SK-N-SH (cell line): Measurements from ENCODE around the gene DOK6. TPM values are rescaled to one million over a fixed set of nuclear protein-coding genes. Genes with fewer than 3 reads are reported as not detected.

Experiments used
- CTCF ChIA-PET: fragments of 300-600, 350-600 bp; formaldehyde crosslinking; extraction: SDS; loops from one replicate; lab custom pipeline; 2021; lab: Yijun Ruan, JAX
- POLR2A ChIA-PET: fragments of 350-600 bp; sonication (Branson Sonifier 250); formaldehyde crosslinking; extraction: SDS; loops from one replicate; lab custom pipeline; 2020; ENCODE audit warnings: antibody characterized with exemption, inconsistent platforms; lab: Yijun Ruan, JAX
- DNase-seq: peaks from one replicate; pipeline ENCODE4 v3.0.0; 2012
- H2AFZ ChIP-seq: fragments of 200-600 bp; sonication (generic); 2 replicates; pipeline ENCODE4 v1.8.1; 2016; ENCODE audit warnings: antibody characterized with exemption, mild to moderate bottlenecking, low read depth
- H3F3A ChIP-seq: fragments of 200-600 bp; sonication (generic); replicated peaks from 2 replicates; pipeline ENCODE3; 2016; ENCODE audit warnings: antibody characterized with exemption, mild to moderate bottlenecking; ENCODE audit not compliant: insufficient read depth
- H3K27ac ChIP-seq, 2 experiments: fragments of 200-500 bp in 1 of 2; fragments of 200-600 bp in 1 of 2; sonication (Bioruptor generic) in 1 of 2; sonication (generic), shearing (Covaris generic) in 1 of 2; 2 replicates each; pipeline versions ENCODE4 v1.5.1 to v1.6.1; 2014 to 2016; ENCODE audit warnings: low read depth in 2 of 2, inconsistent platforms in 1 of 2, low read length in 1 of 2, mild to moderate bottlenecking in 1 of 2, mixed read lengths in 1 of 2
- H3K27me3 ChIP-seq: fragments of 200-600 bp; sonication (generic), shearing (Covaris generic); 2 replicates; pipeline ENCODE4 v1.6.1; 2016; ENCODE audit warnings: mixed run types; ENCODE audit not compliant: insufficient read depth
- H3K36me3 ChIP-seq, 2 experiments: fragments of 200-500 bp in 1 of 2; fragments of 200-600 bp in 1 of 2; sonication (Bioruptor generic) in 1 of 2; sonication (generic) in 1 of 2; replicated peaks in 1 of 2; 2 replicates each; pipeline versions ENCODE3 to v1.5.1; 2014 to 2016; ENCODE audit warnings: low read length in 1 of 2, mild to moderate bottlenecking in 1 of 2; ENCODE audit not compliant: insufficient read depth in 2 of 2, control insufficient read depth in 1 of 2
- H3K4me1 ChIP-seq, 2 experiments: fragments of 200-500 bp in 1 of 2; fragments of 200-600 bp in 1 of 2; sonication (Bioruptor generic) in 1 of 2; sonication (generic), shearing (Covaris generic) in 1 of 2; 2 replicates each; pipeline versions ENCODE4 v1.5.1 to v1.6.1; 2014 to 2016; ENCODE audit warnings: low read depth in 1 of 2, low read length in 1 of 2, mixed run types in 1 of 2; ENCODE audit not compliant: insufficient read depth in 2 of 2, control insufficient read depth in 1 of 2
- H3K4me2 ChIP-seq: fragments of 200-600 bp; sonication (generic), shearing (Covaris generic); 2 replicates; pipeline ENCODE4 v1.6.1; 2017; ENCODE audit warnings: mixed run types
- H3K4me3 ChIP-seq, 2 experiments: fragments of 200-500 bp in 1 of 2; fragments of 200-600 bp in 1 of 2; sonication (Bioruptor generic) in 1 of 2; sonication (generic), shearing (Covaris generic) in 1 of 2; 2 replicates each; pipeline versions ENCODE4 v1.5.1 to v1.8.1; 2014 to 2016; ENCODE audit warnings: low read depth in 2 of 2, inconsistent platforms in 1 of 2, low read length in 1 of 2, mild to moderate bottlenecking in 1 of 2, mixed read lengths in 1 of 2, moderate library complexity in 1 of 2
- H3K79me2 ChIP-seq: fragments of 200-600 bp; sonication (generic); 2 replicates; pipeline ENCODE4 v1.8.1; 2017; ENCODE audit warnings: mild to moderate bottlenecking; ENCODE audit not compliant: insufficient read depth
- H3K9ac ChIP-seq: fragments of 200-600 bp; sonication (generic); 2 replicates; pipeline ENCODE4 v1.6.1; 2017; ENCODE audit warnings: mixed run types
- H3K9me2 ChIP-seq: fragments of 200-600 bp; sonication (generic); 2 replicates; pipeline ENCODE4 v1.6.1; 2017; ENCODE audit warnings: mixed run types
- H3K9me3 ChIP-seq: fragments of 200-600 bp; sonication (generic); 2 replicates; pipeline ENCODE4 v1.6.1; 2017; ENCODE audit warnings: mixed run types, mild to moderate bottlenecking, moderate library complexity
- H4K20me1 ChIP-seq: fragments of 200-600 bp; sonication (generic); 2 replicates; pipeline ENCODE4 v1.6.1; 2017; ENCODE audit warnings: mild to moderate bottlenecking, mixed run types; ENCODE audit not compliant: insufficient read depth
- CHD2 ChIP-seq: fragments of 150-350 bp; IDR thresholded peaks from 2 replicates; pipeline ENCODE4 v1.6.1; 2018; ENCODE audit warnings: low read length; ENCODE audit not compliant: partially characterized antibody
- EP300 ChIP-seq, 2 experiments: IDR thresholded peaks; 2 replicates each; pipeline versions ENCODE4 v1.4.0 to v1.6.1; 2012; ENCODE audit warnings: borderline replicate concordance in 1 of 2, low read depth in 1 of 2, low read length in 1 of 2
- EZH2phosphoT487 ChIP-seq: fragments of 200-600 bp; sonication (generic); IDR thresholded peaks from 2 replicates; pipeline ENCODE4 v1.6.1; 2017; ENCODE audit warnings: low read depth, mixed run types, mild to moderate bottlenecking, antibody characterized with exemption, moderate library complexity, borderline replicate concordance
- FOXM1 ChIP-seq: IDR thresholded peaks from 2 replicates; pipeline ENCODE4 v1.4.0; 2012; ENCODE audit warnings: low read depth, mild to moderate bottlenecking
- GATA2 ChIP-seq: sonication (generic); formaldehyde crosslinking; IDR thresholded peaks from 2 replicates; pipeline ENCODE4 v1.5.0; 2020; ENCODE audit warnings: mild to moderate bottlenecking, missing genetic modification reagents
- JUND ChIP-seq: IDR thresholded peaks from 2 replicates; pipeline ENCODE4 v1.4.0; 2012
- TEAD4 ChIP-seq: IDR thresholded peaks from 2 replicates; pipeline ENCODE4 v1.4.0; 2012; ENCODE audit warnings: mild to moderate bottlenecking, borderline replicate concordance; ENCODE audit not compliant: insufficient read depth
- WGBS: methylation state at CpG from one replicate; pipeline ENCODE4 v1.1.6; 2017; ENCODE audit warnings: low lambda C conversion rate; 5-methylcytosine and 5-hydroxymethylcytosine counted together
- polyA plus RNA-seq, 3 experiments: library from polyadenylated mRNA; depleted of rRNA; stranded (reverse); fragments of >200 nt; gene quantifications; 2 replicates each; pipeline ENCODE4 v1.2.3, GENCODE V29; 2012
- TF ChIP-seq, protein P1 (sequence below): IDR thresholded peaks from 2 replicates; pipeline ENCODE4; 2012
- TF ChIP-seq, protein P2 (sequence below): fragments of 150-350 bp; IDR thresholded peaks from 2 replicates; pipeline ENCODE4 v1.6.1; 2016; ENCODE audit warnings: mild to moderate bottlenecking, low read depth, low read length
- TF ChIP-seq, protein P3 (sequence below): IDR thresholded peaks from 2 replicates; pipeline ENCODE4 v1.4.0; 2012; ENCODE audit warnings: low read depth
- TF ChIP-seq, protein P4 (sequence below): IDR thresholded peaks from 2 replicates; pipeline ENCODE4 v1.6.1; 2012; ENCODE audit warnings: mild to moderate bottlenecking, low read depth, low read length, moderate library complexity

DOK6 gene
- polyA plus RNA-seq, 1 of the 3 experiments (the other 2 are of a cell fraction), result 3.9 TPM

DNA sequence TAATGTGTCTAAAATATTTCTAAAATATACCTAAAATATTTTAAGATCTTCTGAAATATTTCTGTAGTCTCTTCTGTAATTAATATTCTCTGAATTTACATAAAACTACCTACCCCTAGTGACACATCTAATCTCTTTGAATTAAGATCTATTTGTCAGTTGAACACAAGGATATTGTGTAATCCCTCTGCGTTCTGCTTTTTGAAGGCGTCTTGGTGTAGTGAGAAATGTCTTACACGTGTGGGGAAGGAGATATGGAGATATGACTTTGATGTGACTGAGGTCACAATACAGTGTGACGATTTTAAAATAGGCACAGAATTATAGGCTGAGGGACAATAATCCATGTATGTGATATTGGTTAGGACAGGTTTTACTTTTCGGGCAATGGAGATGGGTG, 79.8 kb downstream of the DOK6 start:
- ChIA-PET POLR2A (no interaction called here), CTCF (no interaction called here)
- Histone ChIP-seq H4K20me1 (no peaks in the 10 kb centered on the region), H3K27ac (no peak overlapping the region), H3K4me2 (no peak overlapping the region), H3K4me1 (peaks cover 0 to 11% of the 10 kb centered on the region in 2 experiments; a peak in 2 of 4 replicates), H3K9me2 (no peaks in the 10 kb centered on the region), H3K9me3 (no peaks in the 10 kb centered on the region)
- 89% methylated on average over 5 of the region's 5 CpGs for WGBS
- no peak for TF ChIP-seq EZH2phosphoT487
- no peak for TF ChIP-seq CHD2
- TF ChIP-seq, protein P1, sequence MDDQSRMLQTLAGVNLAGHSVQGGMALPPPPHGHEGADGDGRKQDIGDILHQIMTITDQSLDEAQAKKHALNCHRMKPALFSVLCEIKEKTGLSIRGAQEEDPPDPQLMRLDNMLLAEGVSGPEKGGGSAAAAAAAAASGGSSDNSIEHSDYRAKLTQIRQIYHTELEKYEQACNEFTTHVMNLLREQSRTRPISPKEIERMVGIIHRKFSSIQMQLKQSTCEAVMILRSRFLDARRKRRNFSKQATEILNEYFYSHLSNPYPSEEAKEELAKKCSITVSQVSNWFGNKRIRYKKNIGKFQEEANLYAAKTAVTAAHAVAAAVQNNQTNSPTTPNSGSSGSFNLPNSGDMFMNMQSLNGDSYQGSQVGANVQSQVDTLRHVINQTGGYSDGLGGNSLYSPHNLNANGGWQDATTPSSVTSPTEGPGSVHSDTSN, result no peak
- TF ChIP-seq JUND, result no peak
- no peak for TF ChIP-seq EP300 (IDR thresholded peaks at IDR 0.05; ENCODE audit: borderline replicate concordance in 1 of 2, low read depth in 1 of 2, low read length in 1 of 2)
- no peak for TF ChIP-seq TEAD4
- TF ChIP-seq FOXM1, result no peak
- TF ChIP-seq GATA2 (CRISPR knock-in tag), result no peak
- TF ChIP-seq, protein P2, sequence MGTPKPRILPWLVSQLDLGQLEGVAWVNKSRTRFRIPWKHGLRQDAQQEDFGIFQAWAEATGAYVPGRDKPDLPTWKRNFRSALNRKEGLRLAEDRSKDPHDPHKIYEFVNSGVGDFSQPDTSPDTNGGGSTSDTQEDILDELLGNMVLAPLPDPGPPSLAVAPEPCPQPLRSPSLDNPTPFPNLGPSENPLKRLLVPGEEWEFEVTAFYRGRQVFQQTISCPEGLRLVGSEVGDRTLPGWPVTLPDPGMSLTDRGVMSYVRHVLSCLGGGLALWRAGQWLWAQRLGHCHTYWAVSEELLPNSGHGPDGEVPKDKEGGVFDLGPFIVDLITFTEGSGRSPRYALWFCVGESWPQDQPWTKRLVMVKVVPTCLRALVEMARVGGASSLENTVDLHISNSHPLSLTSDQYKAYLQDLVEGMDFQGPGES, result no peak
- TF ChIP-seq, protein P3, sequence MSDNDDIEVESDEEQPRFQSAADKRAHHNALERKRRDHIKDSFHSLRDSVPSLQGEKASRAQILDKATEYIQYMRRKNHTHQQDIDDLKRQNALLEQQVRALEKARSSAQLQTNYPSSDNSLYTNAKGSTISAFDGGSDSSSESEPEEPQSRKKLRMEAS, result no peak
- TF ChIP-seq, protein P4, sequence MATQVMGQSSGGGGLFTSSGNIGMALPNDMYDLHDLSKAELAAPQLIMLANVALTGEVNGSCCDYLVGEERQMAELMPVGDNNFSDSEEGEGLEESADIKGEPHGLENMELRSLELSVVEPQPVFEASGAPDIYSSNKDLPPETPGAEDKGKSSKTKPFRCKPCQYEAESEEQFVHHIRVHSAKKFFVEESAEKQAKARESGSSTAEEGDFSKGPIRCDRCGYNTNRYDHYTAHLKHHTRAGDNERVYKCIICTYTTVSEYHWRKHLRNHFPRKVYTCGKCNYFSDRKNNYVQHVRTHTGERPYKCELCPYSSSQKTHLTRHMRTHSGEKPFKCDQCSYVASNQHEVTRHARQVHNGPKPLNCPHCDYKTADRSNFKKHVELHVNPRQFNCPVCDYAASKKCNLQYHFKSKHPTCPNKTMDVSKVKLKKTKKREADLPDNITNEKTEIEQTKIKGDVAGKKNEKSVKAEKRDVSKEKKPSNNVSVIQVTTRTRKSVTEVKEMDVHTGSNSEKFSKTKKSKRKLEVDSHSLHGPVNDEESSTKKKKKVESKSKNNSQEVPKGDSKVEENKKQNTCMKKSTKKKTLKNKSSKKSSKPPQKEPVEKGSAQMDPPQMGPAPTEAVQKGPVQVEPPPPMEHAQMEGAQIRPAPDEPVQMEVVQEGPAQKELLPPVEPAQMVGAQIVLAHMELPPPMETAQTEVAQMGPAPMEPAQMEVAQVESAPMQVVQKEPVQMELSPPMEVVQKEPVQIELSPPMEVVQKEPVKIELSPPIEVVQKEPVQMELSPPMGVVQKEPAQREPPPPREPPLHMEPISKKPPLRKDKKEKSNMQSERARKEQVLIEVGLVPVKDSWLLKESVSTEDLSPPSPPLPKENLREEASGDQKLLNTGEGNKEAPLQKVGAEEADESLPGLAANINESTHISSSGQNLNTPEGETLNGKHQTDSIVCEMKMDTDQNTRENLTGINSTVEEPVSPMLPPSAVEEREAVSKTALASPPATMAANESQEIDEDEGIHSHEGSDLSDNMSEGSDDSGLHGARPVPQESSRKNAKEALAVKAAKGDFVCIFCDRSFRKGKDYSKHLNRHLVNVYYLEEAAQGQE, result no peak
- TF ChIP-seq, all 33 proteins: peak for 0
- H3K9ac ChIP-seq, result no peak overlapping the region
- DNase-seq, result no peak
- no peaks in the 10 kb centered on the region for H3K36me3 ChIP-seq
- no peak overlapping the region for H2AFZ ChIP-seq
- H3K27me3 ChIP-seq, result no peaks in the 10 kb centered on the region
- H3K79me2 ChIP-seq, result no peaks in the 10 kb centered on the region; the same call in 1 of the 2 replicates
- peaks cover 5% of the 10 kb centered on the region for H3F3A ChIP-seq
- no peak overlapping the region for H3K4me3 ChIP-seq
